Colonic mucosa (tissue), 4 donors: Measurements from ENCODE around the gene HSP90AB1. TPM values are rescaled to one million over a fixed set of nuclear protein-coding genes. Genes with fewer than 3 reads are reported as not detected.

Experiments
- DNase-seq: peaks from one replicate; pipeline ENCODE4 v3.0.0-alpha.2; 2020
- H3K27ac ChIP-seq: fragments of 200-600 bp; one replicate; pipeline ENCODE4 v1.8.0; 2021
- H3K27me3 ChIP-seq: fragments of 200-600 bp; one replicate; pipeline ENCODE4 v1.8.0; 2021
- H3K36me3 ChIP-seq: fragments of 200-600 bp; one replicate; pipeline ENCODE4 v1.8.0; 2021
- H3K4me1 ChIP-seq: fragments of 200-600 bp; one replicate; pipeline ENCODE4 v1.8.0; 2021; ENCODE audit warnings: mild to moderate bottlenecking
- H3K4me3 ChIP-seq: fragments of 200-600 bp; one replicate; pipeline ENCODE4 v1.8.0; 2021
- H3K9ac ChIP-seq, 2 donors: one replicate each; pipeline ENCODE4 v1.7.0; 2013; ENCODE audit warnings: control low read depth in 2 of 2, low read depth in 2 of 2, low read length in 2 of 2
- H3K9me3 ChIP-seq: fragments of 200-600 bp; one replicate; pipeline ENCODE4 v1.8.0; 2021
- intact Hi-C: fragments of 100-400 bp; cut with DNase I; formaldehyde crosslinking; loops from one replicate; pipeline ENCODE4 v1.14.1; 2022
- total RNA-seq, 2 donors: library from RNA; stranded (reverse); fragmentation: NEBNext Ultra II Directional in 1 of 2; extraction: Animal tissue kit (Norgen Biotek cat#: 25700) in 1 of 2; gene quantifications; one replicate each; pipeline ENCODE4 v1.2.1, GENCODE V29; 2021
- TF ChIP-seq, protein P1 (sequence below): fragments of 200-600 bp; IDR thresholded peaks from one replicate; pipeline ENCODE4 v1.8.0; 2022; ENCODE audit warnings: antibody characterized with exemption, mild to moderate bottlenecking
- donor health status: healthy.
- donor health status: DM: no; HTN: no; CAD: no.
- donor health status: DM: no; HTN: no; CAD: no.

The HSP90AB1 gene
- total RNA-seq, 2 donors from 2014 or later: 409 to 1,163 TPM

DNA sequence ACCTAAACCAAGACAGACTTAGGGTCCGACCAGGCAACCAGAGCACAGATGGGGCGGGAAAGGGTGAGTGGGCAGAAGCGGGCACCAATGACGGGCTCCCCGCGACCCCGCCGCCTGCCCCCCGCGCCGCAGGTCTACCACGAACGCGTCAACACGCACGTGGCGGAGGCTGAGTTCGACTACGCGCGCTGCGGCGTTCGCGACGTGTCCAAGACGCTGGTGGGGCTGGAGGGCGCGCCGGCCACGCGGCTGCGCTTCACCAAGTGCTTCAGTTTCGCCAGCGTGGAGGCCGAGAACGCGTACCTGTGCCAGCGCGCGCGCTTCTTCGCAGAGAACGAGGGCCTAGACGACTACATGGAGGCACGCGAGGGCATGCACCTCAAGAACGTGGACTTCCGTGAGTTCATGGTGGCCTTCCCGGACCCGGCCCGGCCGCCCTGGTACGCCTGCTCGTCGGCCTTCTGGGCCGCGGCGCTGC is 28.4 kb downstream of the HSP90AB1 start:
- Histone ChIP-seq H3K4me3 (no peak overlapping the region), H3K36me3 (no peaks in the 10 kb centered on the region), H3K27ac (no peak overlapping the region), H3K9ac (no peak overlapping the region), H3K4me1 (peaks cover 4% of the 10 kb centered on the region), H3K27me3 (peaks cover 41% of the 10 kb centered on the region), H3K9me3 (no peaks in the 10 kb centered on the region)
- intact Hi-C loops: no loop called here
- TF ChIP-seq, protein P1, sequence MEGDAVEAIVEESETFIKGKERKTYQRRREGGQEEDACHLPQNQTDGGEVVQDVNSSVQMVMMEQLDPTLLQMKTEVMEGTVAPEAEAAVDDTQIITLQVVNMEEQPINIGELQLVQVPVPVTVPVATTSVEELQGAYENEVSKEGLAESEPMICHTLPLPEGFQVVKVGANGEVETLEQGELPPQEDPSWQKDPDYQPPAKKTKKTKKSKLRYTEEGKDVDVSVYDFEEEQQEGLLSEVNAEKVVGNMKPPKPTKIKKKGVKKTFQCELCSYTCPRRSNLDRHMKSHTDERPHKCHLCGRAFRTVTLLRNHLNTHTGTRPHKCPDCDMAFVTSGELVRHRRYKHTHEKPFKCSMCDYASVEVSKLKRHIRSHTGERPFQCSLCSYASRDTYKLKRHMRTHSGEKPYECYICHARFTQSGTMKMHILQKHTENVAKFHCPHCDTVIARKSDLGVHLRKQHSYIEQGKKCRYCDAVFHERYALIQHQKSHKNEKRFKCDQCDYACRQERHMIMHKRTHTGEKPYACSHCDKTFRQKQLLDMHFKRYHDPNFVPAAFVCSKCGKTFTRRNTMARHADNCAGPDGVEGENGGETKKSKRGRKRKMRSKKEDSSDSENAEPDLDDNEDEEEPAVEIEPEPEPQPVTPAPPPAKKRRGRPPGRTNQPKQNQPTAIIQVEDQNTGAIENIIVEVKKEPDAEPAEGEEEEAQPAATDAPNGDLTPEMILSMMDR: no peak
- no peak for DNase-seq

DNA sequence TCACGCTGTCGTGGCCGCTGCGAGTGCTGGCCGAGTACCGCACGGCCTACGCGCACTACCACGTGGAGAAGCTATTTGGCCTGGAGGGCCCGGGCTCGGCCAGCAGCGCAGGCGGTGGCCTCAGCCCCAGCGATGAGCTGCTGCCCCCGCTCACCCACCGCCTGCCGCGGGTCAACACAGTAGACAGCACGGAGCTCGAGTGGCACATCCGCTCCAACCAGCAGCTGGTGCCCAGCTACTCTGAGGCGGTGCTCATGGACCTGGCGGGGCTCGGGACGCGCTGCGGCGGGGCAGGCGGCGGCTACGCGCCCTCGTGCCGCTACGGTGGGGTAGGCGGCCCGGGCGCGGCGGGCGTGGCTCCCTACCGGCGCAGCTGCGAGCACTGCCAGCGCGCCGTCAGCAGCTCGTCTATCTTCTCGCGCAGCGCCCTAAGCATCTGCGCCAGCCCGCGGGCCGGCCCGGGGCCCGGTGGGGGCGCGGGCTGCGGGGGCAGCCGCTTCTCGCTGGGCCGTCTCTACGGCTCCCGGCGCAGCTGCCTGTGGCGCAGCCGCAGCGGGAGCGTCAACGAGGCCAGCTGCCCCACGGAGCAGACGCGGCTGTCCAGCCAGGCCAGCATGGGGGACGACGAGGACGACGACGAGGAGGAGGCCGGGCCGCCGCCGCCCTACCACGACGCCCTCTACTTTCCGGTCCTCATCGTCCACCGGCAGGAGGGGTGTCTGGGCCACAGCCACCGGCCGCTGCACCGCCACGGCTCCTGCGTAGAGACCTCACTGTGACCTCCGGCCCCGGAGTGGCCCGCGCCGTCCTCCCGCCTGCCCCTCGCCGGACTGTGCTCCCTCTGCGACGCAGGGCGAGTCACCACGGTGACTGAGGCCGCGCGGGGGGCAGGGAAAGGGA is 29.1 kb downstream of the HSP90AB1 start:
- no peak for DNase-seq
- Histone ChIP-seq H3K27ac (no peak overlapping the region), H3K36me3 (no peaks in the 10 kb centered on the region), H3K4me1 (peaks cover 4% of the 10 kb centered on the region), H3K4me3 (peak overlapping the region; percentile 13), H3K9ac (no peak overlapping the region), H3K9me3 (no peaks in the 10 kb centered on the region), H3K27me3 (peaks cover 37% of the 10 kb centered on the region)
- intact Hi-C loops: no loop called here
- TF ChIP-seq, protein P1: no peak

DNA sequence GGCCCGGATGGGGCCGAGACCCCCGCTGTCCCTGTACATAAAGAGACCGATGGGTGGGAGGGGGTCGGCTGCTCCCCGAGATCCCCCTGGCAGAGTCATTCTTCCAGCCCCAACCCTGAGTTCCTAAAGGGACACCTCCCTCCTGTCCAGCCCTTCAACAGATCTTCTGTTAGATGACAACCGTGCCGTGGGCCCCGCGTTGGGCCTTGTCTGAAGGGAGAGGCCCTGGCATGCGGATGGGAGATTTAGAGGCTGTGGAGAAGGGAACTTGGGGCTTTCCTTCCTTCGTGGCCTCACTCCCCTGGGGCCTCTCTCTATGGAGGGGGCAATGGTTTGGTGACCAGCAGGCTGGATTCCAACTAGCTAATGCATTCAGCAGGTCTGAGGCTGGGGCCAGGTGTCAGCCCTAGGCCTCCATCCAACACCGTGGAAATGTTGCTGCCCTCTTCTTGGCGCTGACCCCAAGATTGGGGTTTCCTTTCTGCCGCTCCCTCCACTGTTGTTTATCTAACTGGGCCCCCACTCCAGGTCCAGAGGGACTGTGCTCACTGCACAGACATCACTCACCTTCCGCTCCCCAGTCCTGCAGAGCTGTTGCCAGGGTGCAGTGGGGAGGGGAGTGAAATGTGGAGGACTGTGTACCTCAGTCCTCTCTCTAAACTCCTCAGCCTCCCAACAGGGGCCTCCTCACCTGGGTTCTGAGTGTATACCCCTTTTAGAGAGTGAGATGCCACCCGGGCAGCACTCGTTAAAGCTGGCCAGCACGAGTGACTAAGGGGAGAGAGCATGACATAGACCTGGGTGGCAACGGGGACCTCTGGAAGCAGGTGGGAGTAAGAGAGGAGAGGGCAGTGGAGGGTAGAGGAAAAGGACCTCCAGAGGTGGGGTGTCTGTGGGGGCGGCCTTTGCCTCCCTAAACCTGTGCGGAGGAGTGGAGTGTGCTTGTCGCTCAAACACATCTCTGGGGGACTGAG is 30.1 kb downstream of the HSP90AB1 start:
- intact Hi-C loops: no loop called here
- no peak for DNase-seq

DNA sequence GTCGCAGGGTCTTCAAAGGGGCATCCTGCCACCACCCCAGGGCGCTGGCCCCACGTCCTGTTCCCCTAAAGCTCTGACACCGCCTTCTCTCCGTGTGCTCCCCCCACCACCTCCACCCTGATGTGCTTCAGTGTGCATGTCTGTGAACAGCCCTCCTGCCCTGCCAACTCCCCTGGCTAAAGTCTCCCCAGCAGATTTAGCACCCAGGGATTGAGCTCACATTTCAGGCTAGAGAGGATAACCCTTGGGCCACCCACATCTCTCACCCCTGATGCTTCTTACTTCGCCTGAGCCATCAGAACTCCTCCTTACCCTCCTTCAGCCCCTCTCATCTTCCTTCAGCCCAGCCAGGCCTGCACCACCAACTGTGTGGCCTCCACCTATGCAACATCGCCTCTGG is 30.9 kb downstream of the HSP90AB1 start:
- TF ChIP-seq, protein P1: no peak
- no peak overlapping the region for H3K9ac ChIP-seq
- peaks cover 4% of the 10 kb centered on the region for H3K4me1 ChIP-seq
- no peak overlapping the region for H3K4me3 ChIP-seq
- peaks cover 25% of the 10 kb centered on the region for H3K27me3 ChIP-seq
- no peaks in the 10 kb centered on the region for H3K9me3 ChIP-seq
- DNase-seq: no peak
- no peak overlapping the region for H3K27ac ChIP-seq
- intact Hi-C loops: no loop called here
- no peaks in the 10 kb centered on the region for H3K36me3 ChIP-seq

More for the DNA sequence above, 30.1 kb downstream of the HSP90AB1 start:
- Histone ChIP-seq H3K4me3 (no peak overlapping the region), H3K27me3 (peaks cover 30% of the 10 kb centered on the region), H3K36me3 (no peaks in the 10 kb centered on the region), H3K9me3 (no peaks in the 10 kb centered on the region), H3K4me1 (peaks cover 4% of the 10 kb centered on the region), H3K9ac (no peak overlapping the region), H3K27ac (no peak overlapping the region)
- TF ChIP-seq, protein P1: no peak

DNA sequence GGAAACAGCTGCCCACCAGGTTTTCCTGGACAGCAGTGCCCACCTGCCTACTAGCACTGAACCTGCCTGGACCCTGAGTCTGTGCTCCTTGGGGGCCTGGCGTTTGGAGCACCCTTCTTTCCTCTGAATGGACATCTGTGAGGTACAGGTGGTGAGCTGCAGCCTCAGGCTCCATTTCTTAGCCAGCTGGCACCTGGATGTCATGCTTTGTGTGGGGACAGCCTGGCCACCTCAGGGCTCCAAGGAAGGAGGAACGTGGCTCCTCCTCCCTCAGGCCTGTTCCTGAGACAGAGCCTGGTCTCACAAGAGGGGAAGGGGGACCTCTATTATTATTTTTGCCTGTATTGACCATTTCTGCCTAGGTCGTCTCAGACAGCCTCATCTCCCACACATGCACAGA is 31.4 kb downstream of the HSP90AB1 start:
- H3K27me3 ChIP-seq: peaks cover 21% of the 10 kb centered on the region
- H3K36me3 ChIP-seq: no peaks in the 10 kb centered on the region
- intact Hi-C loops: no loop called here
- no peak for DNase-seq
- no peak overlapping the region for H3K27ac ChIP-seq
- no peak overlapping the region for H3K9ac ChIP-seq
- TF ChIP-seq, protein P1: no peak
- H3K4me3 ChIP-seq: no peak overlapping the region
- no peaks in the 10 kb centered on the region for H3K9me3 ChIP-seq
- H3K4me1 ChIP-seq: peaks cover 4% of the 10 kb centered on the region
